Cardiac fibroblast (primary cell): Measurements from ENCODE around the gene CACHD1.
A peak's percentile ranks its signal among the peaks of the same experiment; 100 is the strongest.
"Not testable (repeated sequence)": the region's sequence is repeated elsewhere in the genome, so short reads cannot be mapped to it uniquely, and the experiment has no call there.

Source experiments
- DNase-seq, 2 donors: peaks; one replicate each; pipeline versions ENCODE4 v3.0.0 to v3.0.0-alpha.2; 2010; ENCODE audit warnings: low read depth in 2 of 2
- H3K4me3 ChIP-seq, 2 donors: replicated peaks in 1 of 2; 1 replicate in 1 of 2; 2 replicates in 1 of 2; pipeline ENCODE4 v1.5.1; 2011; ENCODE audit warnings: low read depth in 2 of 2, low read length in 2 of 2, mild to moderate bottlenecking in 2 of 2, moderate library complexity in 1 of 2
- TF ChIP-seq, protein P1 (sequence below): IDR thresholded peaks from one replicate; pipeline ENCODE4 v1.5.1; 2011; ENCODE audit warnings: low read depth, mild to moderate bottlenecking, low read length, inconsistent platforms

The CACHD1 gene

DNA sequence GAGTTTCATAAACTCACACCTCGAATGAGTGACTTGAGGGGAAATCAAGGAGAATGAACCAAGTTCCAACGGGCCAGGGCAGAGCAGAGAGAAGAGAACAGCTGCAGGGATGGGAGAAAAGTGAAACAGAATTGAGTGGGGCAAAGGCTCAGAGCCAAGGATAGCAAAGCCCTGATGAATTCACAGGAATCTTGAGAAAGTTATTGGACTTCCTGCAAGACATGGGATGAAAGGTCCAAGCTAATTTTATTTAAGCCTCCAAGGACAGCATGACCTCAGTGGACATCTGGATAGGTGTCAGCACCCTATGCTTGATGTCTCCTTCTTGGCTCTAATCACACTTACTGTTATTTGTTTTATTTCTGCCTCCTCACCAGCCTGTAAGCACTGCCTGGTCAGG lies 232.0 kb downstream of the CACHD1 start:
- DNase-seq: peak; percentile 7 to 38
- no peak overlapping the region for H3K4me3 ChIP-seq
- TF ChIP-seq, protein P1, sequence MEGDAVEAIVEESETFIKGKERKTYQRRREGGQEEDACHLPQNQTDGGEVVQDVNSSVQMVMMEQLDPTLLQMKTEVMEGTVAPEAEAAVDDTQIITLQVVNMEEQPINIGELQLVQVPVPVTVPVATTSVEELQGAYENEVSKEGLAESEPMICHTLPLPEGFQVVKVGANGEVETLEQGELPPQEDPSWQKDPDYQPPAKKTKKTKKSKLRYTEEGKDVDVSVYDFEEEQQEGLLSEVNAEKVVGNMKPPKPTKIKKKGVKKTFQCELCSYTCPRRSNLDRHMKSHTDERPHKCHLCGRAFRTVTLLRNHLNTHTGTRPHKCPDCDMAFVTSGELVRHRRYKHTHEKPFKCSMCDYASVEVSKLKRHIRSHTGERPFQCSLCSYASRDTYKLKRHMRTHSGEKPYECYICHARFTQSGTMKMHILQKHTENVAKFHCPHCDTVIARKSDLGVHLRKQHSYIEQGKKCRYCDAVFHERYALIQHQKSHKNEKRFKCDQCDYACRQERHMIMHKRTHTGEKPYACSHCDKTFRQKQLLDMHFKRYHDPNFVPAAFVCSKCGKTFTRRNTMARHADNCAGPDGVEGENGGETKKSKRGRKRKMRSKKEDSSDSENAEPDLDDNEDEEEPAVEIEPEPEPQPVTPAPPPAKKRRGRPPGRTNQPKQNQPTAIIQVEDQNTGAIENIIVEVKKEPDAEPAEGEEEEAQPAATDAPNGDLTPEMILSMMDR: no peak

DNA sequence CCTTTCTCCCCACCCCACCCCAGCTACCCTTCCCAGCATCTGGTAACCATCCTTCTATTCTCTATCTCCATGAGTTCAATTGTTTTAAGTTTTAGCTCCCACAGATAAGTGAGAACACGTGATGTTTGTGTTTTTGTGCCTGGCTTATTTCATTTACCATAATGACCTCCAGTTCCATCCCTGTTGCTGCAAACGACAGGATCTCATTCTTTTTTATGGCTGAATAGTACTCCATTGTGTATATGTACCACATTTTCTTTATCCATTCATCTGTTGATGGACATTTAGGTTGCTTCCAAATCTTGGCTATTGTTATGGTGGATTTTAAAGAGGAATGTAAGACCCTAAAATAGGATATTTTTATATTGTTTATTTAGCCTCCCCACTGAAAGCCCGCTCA lies 232.7 kb downstream of the CACHD1 start:
- not testable (repeated sequence) for H3K4me3 ChIP-seq, DNase-seq

DNA sequence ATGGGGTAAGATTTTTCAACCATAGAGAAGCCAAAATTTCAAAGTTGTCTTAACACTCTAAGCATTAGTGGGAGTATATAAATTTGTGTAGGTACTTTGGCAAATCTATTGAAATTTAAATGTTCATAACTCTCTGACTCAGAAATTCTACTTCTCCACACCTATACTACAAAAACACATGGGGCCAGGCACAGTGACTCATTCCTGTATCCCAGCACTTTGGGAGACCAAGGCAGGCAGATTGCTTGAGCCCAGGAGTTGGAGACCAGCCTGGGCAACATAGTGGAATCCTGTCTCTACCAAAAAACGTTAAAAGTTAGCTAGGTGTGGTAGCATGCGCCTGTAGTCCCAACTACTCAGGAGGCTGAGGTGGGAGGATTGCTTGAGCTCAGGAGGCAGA lies 233.7 kb downstream of the CACHD1 start:
- H3K4me3 ChIP-seq: no peak overlapping the region
- no peak for DNase-seq
- TF ChIP-seq, protein P1: no peak

DNA sequence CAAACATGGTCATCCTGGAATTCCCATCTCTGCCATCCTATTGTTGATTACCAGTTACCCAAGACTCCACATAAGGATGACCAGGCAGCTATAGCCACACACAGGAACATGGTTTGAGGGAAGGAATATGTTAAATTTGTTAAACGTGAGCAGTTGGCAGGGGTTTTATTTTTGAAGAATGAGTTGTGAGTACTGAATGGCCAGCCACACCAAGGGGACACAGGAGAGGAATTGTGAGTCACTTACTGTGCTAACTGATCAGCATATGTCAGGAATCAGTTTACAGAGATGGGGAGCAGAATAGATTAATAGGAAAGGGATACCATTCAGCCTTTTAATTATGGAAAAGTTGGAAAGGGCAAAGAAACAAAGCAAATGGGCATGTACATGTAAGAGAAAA lies 235.7 kb downstream of the CACHD1 start:
- TF ChIP-seq, protein P1: no peak
- DNase-seq: no peak

DNA sequence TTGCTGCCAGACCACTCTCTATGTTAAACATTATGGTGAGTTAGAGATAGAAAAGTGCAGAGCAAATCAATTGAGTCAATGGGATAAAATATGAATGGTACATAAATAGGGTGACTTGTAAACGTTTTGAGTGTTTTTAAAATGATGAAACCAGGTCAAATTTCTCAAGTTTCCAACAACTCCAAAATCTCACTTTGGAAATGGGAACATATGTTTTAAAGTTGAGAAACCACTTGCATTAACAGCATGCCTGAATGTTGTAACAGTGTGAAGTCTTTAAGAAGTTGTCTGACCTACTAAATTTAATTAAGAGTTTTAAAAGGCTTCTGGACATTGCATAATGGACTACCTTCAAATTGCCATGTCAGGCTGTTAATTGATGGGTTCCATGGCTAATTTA lies 241.3 kb downstream of the CACHD1 start:
- TF ChIP-seq, protein P1: no peak

More for the DNA sequence above, 235.7 kb downstream of the CACHD1 start:
- H3K4me3 ChIP-seq: no peak overlapping the region

DNA sequence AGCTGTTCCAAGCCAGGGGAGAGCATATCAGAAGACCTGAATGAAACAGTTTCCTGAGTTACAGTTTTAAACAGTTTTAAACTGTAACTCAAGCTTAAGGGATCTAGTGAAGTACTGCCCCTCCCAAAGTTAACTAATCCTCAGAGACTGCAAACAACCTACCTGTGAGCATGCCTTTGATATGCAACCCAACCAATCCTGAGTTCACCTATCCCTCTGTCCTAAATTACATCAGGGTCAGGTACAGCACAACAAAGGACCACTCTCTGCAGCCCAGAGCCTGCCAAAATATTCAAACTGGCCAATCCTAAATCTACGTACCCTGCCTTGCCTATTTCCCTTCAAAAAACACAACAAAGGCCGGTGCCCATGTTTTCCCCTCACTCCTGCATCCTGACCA lies 242.1 kb downstream of the CACHD1 start:
- no peak overlapping the region for H3K4me3 ChIP-seq
- DNase-seq: no peak
- TF ChIP-seq, protein P1: no peak

More for the DNA sequence above, 241.3 kb downstream of the CACHD1 start:
- DNase-seq: no peak
- H3K4me3 ChIP-seq: no peak overlapping the region

DNA sequence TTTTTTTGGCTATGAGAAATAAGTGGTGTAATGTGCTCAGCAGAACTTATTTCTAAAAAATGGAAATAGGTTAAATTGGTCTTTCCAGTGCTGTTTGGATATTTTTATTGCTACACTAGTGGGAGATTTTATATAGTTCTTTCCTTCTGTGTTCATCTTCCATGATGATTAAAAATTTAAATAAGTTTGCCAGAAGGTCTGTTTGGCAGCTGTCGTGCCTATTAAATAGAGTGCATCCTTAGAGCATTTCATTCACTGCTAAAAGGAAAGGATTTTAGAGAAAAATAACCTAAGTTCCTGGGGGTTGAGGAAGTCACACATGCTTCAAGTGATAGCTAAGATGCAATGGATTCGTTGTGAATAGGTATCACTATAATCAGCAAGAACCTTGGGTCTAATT lies 245.3 kb downstream of the CACHD1 start:
- no peak overlapping the region for H3K4me3 ChIP-seq
- TF ChIP-seq, protein P1: no peak
- no peak for DNase-seq
